ENCODE data around the gene GPR27.

Gene GPR27

GRCh38 chr3:71753701-71754609 is at the start of gene GPR27:
Gene GPR27 (plus strand): TSS chr3:71753855. CDS start chr3:71754050, 195 bp downstream.
- no peak for DNase-seq

- DNase-seq: no peak
These were observed 48.7 kb upstream of the GPR27 start for GRCh38 chr3:71704915-71705314.

GRCh38 chr3:71705681-71706080 is 48.0 kb upstream of the GPR27 start:
- DNase-seq: no peak

- DNase-seq: no peak
These were observed 46.1 kb upstream of the GPR27 start for GRCh38 chr3:71707595-71707994.

- no peak for DNase-seq
These were observed 45.1 kb upstream of the GPR27 start for GRCh38 chr3:71708476-71709105.

- DNase-seq: peak; percentile 18
These were observed 43.6 kb upstream of the GPR27 start for GRCh38 chr3:71709908-71710511.

GRCh38 chr3:71710906-71711494 is 42.7 kb upstream of the GPR27 start:
- DNase-seq: peak; percentile 38

GRCh38 chr3:71713041-71713440 is 40.6 kb upstream of the GPR27 start:
- peak; percentile 73 for DNase-seq

- DNase-seq: no peak
These were observed 39.1 kb upstream of the GPR27 start for GRCh38 chr3:71714595-71714994.

GRCh38 chr3:71718072-71718471 is 35.6 kb upstream of the GPR27 start:
- no peak for DNase-seq

- DNase-seq: no peak
These were observed 32.7 kb upstream of the GPR27 start for GRCh38 chr3:71721002-71721401.

GRCh38 chr3:71721651-71722157 is 32.0 kb upstream of the GPR27 start:
- no peak for DNase-seq

- DNase-seq: no peak
These were observed 31.0 kb upstream of the GPR27 start for GRCh38 chr3:71722693-71723092.

GRCh38 chr3:71723452-71724170 is 30.0 kb upstream of the GPR27 start:
- no peak for DNase-seq

- no peak for DNase-seq
These were observed 29.5 kb upstream of the GPR27 start for GRCh38 chr3:71724171-71724453.

- no peak for DNase-seq
These were observed 28.9 kb upstream of the GPR27 start for GRCh38 chr3:71724584-71725270.

- DNase-seq: no peak
These were observed 28.2 kb upstream of the GPR27 start, which contains the start of gene EIF4E3 for GRCh38 chr3:71725271-71725991. Gene EIF4E3 (minus strand): TSS chr3:71725402. CDS start chr3:71725367, 35 bp downstream.

- no peak for DNase-seq
These were observed 27.5 kb upstream of the GPR27 start for GRCh38 chr3:71726146-71726545.

GRCh38 chr3:71728632-71729342 is 24.9 kb upstream of the GPR27 start:
- DNase-seq: no peak

- DNase-seq: no peak
These were observed 21.0 kb upstream of the GPR27 start for GRCh38 chr3:71732637-71733036.

- DNase-seq: no peak
These were observed 20.3 kb upstream of the GPR27 start for GRCh38 chr3:71733319-71733718.

All from NCI-H774 (cell line).